NCI-H226 (cell line): ENCODE measurements around the gene POLR3A.

ENCODE experiments used
- DNase-seq: peaks from one replicate; pipeline ENCODE4 v3.0.0-alpha.2; 2015

Gene POLR3A

DNA sequence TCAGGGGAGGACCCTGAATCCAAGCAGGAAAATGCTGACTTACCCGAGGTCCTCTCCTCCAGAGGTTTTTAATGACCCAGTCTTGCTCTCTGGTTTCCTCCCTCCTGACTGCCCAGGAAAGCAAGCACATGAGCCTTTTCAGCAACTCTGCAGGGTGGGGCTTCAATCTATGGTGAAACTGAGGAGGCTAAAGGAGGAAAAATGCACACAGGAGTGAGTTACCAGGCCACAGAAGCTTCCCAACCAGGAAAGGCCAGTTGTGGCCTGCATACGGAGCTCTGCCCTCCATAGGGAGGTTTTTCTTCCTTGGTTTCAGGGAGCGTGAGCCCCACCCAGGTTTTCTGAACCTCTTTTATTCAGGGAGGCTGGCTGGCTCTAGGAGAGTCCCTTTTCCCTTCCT is 88.7 kb downstream of the POLR3A start:
- DNase-seq: no peak

GRCh38 chr10:77940225-77940624 is 89.1 kb downstream of the POLR3A start:
- no peak for DNase-seq

- no peak for DNase-seq
These were observed 89.7 kb downstream of the POLR3A start for GRCh38 chr10:77939561-77940001.

DNA sequence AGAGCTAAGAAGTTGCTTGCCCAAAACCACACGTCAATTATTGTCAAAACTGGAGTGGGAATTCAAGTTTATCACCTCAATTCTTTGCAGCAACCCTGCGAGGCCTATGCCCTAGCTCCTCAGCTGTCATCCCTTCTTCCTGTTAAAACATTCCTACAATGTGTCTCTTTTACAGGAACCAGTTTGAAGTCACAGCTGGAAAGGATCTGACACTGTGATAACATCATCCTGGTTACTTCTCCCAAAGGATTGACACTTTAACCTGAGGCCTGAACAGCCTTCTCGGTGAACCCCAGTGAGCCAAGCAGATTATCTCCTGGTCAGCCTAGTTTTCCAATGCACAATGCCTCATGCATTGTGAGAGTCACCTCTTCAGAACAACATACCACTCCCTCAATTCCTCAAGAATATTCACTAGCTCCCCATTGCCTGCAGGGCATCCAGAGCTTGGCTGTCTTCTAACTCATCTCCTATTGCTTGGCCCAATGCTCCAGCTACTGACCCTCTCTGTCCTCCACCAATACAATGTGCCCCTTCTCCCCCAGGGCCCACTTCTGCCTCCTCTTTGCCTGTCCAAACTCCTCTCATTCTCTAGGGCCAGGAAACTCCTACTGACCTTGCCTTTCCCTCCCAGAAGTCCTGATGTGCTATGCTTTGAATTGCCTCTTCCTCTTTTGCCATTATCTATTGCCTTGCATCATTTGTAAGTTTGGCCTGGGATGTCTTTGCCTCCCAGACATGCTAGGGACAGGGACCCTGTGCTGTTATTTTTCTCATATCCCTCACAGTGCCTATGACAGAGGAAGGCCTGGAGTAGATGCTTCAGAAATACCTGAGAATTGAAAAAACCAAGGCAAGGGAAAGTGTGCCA is 92.4 kb downstream of the POLR3A start:
- no peak for DNase-seq

GRCh38 chr10:77932016-77932715 is 97.1 kb downstream of the POLR3A start:
- DNase-seq: no peak

- no peak for DNase-seq
These were observed 101.7 kb downstream of the POLR3A start for GRCh38 chr10:77927402-77928246.

DNA sequence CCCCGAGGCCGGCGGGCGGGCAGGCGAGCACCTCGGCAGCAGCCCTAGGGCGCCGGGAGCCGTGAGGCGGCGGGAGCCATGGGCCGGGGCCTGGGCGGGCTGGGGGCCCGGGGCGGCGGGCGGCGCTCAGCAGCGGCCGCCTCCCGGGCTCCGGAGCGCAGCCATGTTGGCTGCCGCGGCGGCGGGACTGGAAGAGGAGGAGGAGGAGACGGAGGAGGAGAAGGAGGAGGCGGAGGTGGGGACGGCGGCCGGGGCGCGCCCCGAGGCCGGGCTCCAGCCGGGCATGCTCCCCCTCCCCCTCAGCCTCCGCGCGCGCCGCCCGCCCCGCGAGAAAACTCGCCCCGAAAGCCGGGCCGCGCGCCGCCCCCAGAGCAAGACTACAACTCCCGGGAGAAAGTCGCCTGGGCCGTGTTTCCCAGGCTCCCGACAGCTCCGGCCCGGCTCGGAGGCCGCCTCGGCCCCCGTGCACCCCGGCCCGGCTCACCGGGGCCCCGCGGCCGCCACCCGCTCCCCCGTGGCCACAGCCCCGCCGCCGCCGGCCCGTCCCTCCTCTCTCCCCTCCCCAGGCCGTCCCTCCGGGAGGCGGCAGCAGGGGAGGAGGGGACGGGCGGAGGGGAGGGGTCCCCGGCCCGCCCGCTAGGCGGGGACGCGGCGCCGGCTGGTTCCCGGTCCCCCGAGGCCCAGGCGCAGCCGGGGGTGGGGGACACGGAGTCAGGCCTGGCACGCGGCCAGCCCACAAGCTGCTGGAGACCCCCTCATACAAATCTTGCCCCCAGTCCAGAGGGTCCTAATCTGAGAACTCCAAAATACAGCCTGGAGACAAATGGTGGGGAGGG is 102.5 kb downstream of the POLR3A start, which contains the start of gene DLG5:
Gene DLG5, minus strand, starts transcription at position 190 of the 836 bp plus-strand sequence. CDS start 235 bp downstream, outside the sequence.
- peak; percentile 57 for DNase-seq

GRCh38 chr10:77925795-77926565 is 103.3 kb downstream of the POLR3A start:
- DNase-seq: no peak

DNA sequence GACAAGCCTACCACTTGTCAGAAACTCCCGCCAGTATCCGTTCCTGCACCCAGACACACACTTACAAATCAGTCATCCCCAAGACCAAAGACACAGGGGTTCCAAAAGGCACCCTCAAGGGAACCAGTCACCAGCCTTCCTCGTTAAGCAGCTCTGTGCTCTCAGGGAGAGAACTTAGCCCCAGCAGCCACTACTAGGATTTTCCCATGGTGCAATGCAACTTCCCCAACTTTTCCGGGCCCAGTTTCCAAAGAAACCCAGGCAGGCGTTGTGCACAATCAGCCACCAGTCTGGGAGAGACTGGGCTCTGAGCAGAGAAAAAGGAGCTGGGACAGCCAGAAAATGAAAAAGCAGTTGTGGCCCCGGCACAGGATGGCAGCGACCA is 103.9 kb downstream of the POLR3A start:
- no peak for DNase-seq

- DNase-seq: no peak
These were observed 106.6 kb downstream of the POLR3A start for GRCh38 chr10:77922566-77923179.

- no peak for DNase-seq
These were observed 107.3 kb downstream of the POLR3A start for GRCh38 chr10:77922055-77922454.

DNA sequence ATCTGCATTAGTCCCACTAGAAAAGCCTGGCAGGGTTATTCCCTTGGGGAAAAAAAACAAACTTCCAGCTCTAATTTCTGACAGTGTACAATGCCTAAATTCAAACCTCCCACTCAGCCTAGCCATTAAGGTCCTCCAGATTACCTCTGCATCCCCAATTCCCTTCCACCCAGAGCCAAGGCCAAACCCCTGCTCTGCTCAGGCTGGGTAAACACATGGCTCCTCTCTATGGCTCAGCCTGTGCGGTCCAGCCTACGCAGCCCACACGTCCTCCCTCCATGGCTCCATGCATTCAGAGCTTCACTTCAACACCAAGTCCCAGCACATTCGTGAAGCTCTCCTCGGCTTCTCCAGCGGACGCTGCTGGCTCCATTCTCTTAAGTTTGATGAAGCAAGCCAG is 107.9 kb downstream of the POLR3A start:
- no peak for DNase-seq

- DNase-seq: no peak
These were observed 108.8 kb downstream of the POLR3A start for GRCh38 chr10:77920495-77920894.

- peak; percentile 73 for DNase-seq
These were observed 109.6 kb downstream of the POLR3A start for GRCh38 chr10:77919713-77920108.
